Liver (tissue), 2 donors: ENCODE results near the gene PANK2.

Experiments used
- CTCF ChIP-seq: fragments of 150-350 bp; IDR thresholded peaks from 2 replicates; pipeline ENCODE4 v1.5.1; 2017; ENCODE audit warnings: improper control_type of control experiment, low read depth, low read length; ENCODE audit not compliant: missing input control
- REST ChIP-seq: IDR thresholded peaks from 2 replicates; pipeline ENCODE4 v1.6.1; 2016; ENCODE audit warnings: antibody characterized with exemption, mild to moderate bottlenecking
- donor health status: healthy.

GRCh38 chr20:3932277-3932676 lies 43.1 kb downstream of the PANK2 start:
- TF ChIP-seq CTCF (no peak), REST (peak; percentile 12)
